DMS 273 (cell line): ENCODE data around the gene KIF3B.
A peak's percentile ranks its signal among the peaks of the same experiment; 100 is the strongest.
"Not testable (repeated sequence)": the region's sequence is repeated elsewhere in the genome, so short reads cannot be mapped to it uniquely, and the experiment has no call there.

Source experiments
- DNase-seq: peaks from one replicate; lab custom pipeline; 2025; ENCODE audit not compliant: unreplicated experiment; lab: John Stamatoyannopoulos, UW

KIF3B gene

GRCh38 chr20:32248043-32248442, 29.4 kb upstream of the KIF3B start:
- DNase-seq: no peak

DNA sequence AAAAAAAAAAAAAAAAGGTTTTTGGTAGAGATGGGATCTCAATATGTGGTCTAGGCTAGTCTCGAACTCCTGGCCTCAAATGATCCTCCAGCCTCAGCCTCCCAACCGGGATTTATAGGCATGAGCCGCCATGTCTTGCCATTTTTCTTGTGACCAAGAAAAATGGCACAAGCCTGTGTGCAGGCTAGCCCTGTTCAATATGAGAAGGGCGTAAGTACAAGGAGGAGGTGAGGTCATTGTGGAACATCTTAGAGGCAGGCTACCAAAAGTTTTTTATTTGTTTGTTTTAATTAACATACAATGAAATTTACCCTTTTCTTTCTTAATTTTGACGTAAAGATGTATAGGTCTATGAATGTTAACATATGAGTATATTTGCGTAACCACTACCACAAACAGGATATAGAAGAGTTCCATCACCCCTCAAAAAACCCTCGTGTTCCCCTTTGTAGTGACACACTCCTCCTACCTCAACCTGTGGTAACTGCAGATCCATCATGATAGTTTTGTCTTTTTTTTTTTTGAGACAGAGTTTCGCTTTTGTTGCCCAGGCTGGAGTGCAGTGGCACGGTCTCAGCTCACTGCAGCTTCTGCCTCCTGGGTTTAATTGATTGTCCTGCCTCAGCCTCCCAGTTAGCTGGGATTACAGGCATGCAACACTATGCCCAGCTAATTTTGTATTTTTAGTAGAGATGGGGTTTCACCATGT, 28.3 kb upstream of the KIF3B start:
- no peak for DNase-seq

GRCh38 chr20:32251470-32251869, 26.0 kb upstream of the KIF3B start:
- DNase-seq: no peak

- DNase-seq: no peak
Measured at GRCh38 chr20:32252189-32252588, 25.3 kb upstream of the KIF3B start.

DNA sequence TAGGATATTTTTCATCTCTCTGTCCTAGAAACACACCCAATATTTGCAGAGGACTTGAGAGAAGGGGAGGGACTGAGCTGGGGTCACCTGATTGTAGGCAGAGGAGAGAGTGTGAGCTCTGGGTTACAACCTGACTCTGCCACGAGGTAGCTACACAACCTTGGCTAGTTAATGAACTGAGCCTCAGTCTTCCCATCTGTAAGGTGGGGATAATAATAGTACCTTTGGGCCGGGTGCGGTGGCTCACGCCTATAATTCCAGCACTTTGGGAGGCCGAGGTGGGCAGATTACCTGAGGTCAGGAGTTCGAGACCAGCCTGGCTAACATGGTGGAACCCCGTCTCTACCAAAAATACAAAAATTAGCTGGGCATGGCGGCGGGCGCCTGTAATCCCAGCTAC, 16.5 kb upstream of the KIF3B start:
- not testable (repeated sequence) for DNase-seq

DNA sequence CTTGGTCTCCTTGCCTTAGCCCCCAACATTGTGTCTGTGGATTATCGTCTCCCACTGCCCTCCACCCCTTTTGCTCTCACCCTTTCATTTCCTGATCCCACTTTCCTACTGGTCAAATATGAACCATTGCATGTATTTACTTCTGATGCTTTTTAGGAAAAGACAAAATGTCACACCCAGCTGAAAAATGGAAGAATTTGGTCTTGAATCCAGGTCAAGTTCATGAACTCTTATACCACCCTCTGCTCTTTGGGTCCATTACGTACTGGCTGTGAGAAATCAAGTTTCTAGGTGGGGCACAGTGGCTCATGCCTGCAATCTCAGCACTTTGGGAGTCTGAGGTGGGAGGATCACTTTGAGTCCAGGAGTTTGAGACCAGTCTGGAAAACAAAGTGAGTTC, 15.8 kb upstream of the KIF3B start:
- no peak for DNase-seq

- DNase-seq: no peak
Measured at GRCh38 chr20:32263398-32263954, 14.0 kb upstream of the KIF3B start.

GRCh38 chr20:32271620-32272019, 5.8 kb upstream of the KIF3B start:
- peak; percentile 59 for DNase-seq

- no peak for DNase-seq
Measured at GRCh38 chr20:32274359-32274758, 3.1 kb upstream of the KIF3B start.

DNA sequence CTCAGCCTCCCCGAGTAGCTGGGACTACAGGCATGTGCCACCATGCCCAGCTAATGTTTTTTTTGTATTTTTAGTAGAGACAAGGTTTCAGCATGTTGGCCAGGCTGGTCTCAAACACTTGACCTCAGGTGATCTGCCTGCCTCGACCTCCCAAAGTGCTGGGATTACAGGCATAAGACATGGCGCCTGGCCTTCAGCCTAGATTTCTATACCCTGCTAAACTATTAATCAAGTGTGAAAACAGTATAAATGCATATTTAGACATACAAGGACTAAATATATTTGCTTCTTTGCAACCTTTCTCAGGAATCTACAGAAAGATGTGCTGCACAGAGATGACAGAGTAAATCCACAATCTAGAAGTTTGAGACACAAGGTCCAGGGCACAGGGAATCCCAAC, 2.3 kb upstream of the KIF3B start:
- not testable (repeated sequence) for DNase-seq

DNA sequence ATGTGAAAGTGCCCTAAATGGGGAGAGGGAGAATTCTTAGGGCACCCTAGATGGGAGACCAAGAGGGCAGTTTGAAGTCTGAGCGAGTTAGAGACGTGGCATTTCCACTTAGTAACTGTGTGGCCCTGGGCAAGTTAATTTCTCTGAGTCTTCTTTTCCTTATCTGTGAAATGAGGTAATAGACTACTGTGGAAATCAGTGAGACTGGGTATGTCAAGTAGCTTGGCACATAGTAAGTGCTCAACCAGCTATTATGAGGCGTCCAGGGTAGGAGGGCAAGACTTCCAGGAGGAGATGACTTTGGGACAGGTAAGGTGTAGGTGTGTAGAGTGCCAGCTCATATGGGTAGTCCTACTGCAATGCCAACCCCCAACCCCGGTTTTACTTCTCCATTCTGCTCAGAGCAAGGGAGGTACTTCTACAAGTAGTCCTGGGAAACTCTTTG, 770 bp downstream of the KIF3B start:
- DNase-seq: no peak

- DNase-seq: no peak
Measured at GRCh38 chr20:32281711-32282110, 4.3 kb downstream of the KIF3B start.

DNA sequence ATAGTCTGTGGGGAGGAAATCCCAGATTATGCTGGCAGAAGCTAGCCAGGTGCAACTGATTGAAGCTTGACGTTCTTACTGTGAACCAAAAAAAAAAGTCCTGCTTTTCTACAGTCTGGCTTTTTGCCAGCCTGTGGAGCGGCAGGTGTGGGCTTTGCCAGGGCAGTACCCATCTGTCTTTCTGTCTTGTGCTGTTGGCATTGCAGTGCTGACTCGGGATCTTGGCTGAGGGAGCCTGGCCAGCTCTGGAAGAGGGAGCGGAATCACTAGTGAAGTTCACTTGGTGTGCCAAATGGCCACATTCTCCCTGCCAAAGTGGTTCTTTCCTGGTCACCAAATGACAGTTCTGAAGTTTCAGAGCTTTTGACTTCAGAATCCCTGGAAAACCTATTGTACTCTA, 5.0 kb downstream of the KIF3B start:
- DNase-seq: peak; percentile 93

- DNase-seq: no peak
Measured at GRCh38 chr20:32285082-32285620, 7.7 kb downstream of the KIF3B start.

DNA sequence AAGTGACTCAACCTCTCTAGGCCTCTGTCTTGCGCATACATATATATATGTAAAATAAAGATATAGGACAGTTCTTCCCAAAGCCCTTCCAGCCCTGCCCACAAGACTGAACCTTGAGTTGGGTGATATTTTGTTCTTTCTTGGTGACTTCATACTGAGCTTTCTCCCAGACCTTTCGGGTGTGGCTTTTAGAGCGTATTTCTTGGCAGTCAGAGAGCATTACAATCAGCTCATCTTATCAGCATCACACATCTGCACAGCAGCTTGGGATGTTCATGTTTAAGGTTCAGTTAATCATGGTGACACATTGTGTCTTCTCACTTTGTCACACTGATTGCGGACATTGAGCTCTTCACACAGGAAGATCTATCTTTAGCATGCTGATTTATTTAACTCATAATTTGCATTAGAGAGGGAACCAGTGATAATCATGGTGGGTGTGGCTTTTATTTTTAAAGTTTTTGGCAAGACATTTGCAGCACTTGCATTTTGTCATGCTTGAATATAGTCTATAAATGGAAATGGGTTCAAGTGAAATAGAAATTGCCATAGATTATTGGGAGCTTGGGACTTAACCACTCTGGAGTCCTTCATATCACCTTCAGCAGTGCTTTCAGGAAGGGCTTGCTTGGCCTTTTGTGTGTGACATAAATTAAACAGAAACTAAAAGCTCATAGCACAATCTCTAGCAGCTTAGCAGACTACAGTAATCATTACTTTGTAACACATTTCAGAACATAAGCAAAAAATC, 8.3 kb downstream of the KIF3B start:
- no peak for DNase-seq

GRCh38 chr20:32287231-32287638, 9.8 kb downstream of the KIF3B start:
- no peak for DNase-seq

- DNase-seq: no peak
Measured at GRCh38 chr20:32288225-32288849, 10.9 kb downstream of the KIF3B start.

GRCh38 chr20:32289299-32289660, 11.8 kb downstream of the KIF3B start:
- not testable (repeated sequence) for DNase-seq

DNA sequence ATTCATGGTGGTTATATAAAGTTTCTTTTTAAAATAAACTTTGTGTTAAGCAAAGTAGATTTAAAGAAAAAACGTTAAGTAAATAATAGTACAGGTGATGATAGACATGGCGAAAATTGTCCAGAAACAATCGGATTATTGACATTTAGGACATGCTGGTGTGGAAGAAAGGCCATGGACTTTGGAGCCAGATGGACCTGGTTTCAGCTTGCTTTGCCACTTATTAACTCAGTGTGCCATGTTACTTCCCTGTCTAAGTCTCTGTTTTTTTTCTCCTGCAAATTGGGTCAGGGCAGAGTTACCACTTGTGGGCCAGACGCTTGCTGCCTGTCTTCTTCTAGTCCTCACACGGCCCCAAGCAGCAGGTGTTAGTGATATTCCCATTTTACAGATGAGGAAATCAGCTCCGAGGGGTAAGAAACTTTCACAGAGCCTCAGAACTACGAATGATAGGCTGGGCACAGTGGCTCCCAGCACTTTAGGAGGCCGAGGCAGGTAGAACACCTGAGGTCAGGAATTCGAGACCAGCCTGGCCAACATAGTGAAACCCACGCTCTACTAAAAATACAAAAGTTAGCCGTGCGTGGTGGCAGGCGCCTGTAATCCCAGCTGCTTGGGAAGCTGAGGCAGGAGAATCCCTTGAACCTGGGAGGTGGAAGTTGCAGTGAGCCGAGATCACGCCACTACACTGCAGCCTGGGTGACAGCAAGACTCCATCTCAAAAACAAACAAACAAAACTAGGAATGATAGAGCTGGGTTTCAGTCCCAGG, 12.4 kb downstream of the KIF3B start:
- DNase-seq: no peak

GRCh38 chr20:32291166-32291565, 13.7 kb downstream of the KIF3B start:
- no peak for DNase-seq

GRCh38 chr20:32292548-32292947, 15.1 kb downstream of the KIF3B start:
- DNase-seq: no peak
